Panc1 (cell line): ENCODE results near the gene CHKB.

Experiments used
- POLR2AphosphoS5 ChIP-seq: IDR thresholded peaks from 2 replicates; pipeline ENCODE4 v1.6.1; 2012; ENCODE audit warnings: mild to moderate bottlenecking, low read depth, low read length, moderate library complexity
- SIN3A ChIP-seq: IDR thresholded peaks from 2 replicates; pipeline ENCODE4 v1.6.1; 2012; ENCODE audit warnings: low read depth, mild to moderate bottlenecking, low read length, moderate library complexity, borderline replicate concordance; ENCODE audit not compliant: insufficient read depth
- TCF7L2 ChIP-seq: IDR thresholded peaks from 2 replicates; pipeline ENCODE4 v1.6.1; 2011; ENCODE audit warnings: mild to moderate bottlenecking, low read depth, low read length, inconsistent platforms
- TF ChIP-seq, protein P1 (sequence below): fragments of 450-650 bp; IDR thresholded peaks from 2 replicates; pipeline ENCODE4 v1.5.1; 2017; ENCODE audit warnings: mild to moderate bottlenecking
- TF ChIP-seq, protein P2 (sequence below), 2 experiments: IDR thresholded peaks; 2 replicates each; pipeline ENCODE4 v1.6.1; 2011 to 2012; ENCODE audit warnings: low read depth in 2 of 2, control low read depth in 1 of 2, low read length in 1 of 2, mild to moderate bottlenecking in 1 of 2, moderate library complexity in 1 of 2; ENCODE audit not compliant: insufficient read depth in 1 of 2

DNA sequence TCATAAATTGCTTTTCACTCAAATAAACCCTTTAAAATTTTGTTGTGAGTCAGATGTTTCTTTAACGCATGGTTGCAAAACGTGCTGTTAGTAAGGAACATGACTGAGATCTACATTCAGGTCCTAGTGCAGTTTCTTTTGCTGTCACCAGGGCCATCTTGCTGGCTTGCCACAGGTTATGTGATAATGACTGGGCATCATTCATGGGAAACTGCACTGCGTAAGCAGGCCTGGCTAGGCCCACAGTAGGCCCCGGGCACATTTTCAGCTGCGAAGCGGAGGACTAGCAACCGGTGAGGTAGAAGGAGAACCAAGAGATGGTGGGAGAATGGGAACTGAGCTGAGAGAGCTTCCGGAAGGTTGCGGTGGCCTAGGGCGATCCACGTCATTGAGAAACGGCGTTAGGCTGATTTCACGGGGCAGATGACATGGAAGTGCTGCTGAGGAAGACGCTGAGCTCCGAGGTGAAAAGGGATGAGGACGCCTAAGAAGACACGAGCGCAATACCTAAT is 40.2 kb downstream of the CHKB start:
- TF ChIP-seq, protein P1, sequence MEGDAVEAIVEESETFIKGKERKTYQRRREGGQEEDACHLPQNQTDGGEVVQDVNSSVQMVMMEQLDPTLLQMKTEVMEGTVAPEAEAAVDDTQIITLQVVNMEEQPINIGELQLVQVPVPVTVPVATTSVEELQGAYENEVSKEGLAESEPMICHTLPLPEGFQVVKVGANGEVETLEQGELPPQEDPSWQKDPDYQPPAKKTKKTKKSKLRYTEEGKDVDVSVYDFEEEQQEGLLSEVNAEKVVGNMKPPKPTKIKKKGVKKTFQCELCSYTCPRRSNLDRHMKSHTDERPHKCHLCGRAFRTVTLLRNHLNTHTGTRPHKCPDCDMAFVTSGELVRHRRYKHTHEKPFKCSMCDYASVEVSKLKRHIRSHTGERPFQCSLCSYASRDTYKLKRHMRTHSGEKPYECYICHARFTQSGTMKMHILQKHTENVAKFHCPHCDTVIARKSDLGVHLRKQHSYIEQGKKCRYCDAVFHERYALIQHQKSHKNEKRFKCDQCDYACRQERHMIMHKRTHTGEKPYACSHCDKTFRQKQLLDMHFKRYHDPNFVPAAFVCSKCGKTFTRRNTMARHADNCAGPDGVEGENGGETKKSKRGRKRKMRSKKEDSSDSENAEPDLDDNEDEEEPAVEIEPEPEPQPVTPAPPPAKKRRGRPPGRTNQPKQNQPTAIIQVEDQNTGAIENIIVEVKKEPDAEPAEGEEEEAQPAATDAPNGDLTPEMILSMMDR: no peak
- no peak for TF ChIP-seq POLR2AphosphoS5
- TF ChIP-seq, protein P2, sequence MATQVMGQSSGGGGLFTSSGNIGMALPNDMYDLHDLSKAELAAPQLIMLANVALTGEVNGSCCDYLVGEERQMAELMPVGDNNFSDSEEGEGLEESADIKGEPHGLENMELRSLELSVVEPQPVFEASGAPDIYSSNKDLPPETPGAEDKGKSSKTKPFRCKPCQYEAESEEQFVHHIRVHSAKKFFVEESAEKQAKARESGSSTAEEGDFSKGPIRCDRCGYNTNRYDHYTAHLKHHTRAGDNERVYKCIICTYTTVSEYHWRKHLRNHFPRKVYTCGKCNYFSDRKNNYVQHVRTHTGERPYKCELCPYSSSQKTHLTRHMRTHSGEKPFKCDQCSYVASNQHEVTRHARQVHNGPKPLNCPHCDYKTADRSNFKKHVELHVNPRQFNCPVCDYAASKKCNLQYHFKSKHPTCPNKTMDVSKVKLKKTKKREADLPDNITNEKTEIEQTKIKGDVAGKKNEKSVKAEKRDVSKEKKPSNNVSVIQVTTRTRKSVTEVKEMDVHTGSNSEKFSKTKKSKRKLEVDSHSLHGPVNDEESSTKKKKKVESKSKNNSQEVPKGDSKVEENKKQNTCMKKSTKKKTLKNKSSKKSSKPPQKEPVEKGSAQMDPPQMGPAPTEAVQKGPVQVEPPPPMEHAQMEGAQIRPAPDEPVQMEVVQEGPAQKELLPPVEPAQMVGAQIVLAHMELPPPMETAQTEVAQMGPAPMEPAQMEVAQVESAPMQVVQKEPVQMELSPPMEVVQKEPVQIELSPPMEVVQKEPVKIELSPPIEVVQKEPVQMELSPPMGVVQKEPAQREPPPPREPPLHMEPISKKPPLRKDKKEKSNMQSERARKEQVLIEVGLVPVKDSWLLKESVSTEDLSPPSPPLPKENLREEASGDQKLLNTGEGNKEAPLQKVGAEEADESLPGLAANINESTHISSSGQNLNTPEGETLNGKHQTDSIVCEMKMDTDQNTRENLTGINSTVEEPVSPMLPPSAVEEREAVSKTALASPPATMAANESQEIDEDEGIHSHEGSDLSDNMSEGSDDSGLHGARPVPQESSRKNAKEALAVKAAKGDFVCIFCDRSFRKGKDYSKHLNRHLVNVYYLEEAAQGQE (IDR thresholded peaks at IDR 0.05; ENCODE audit: insufficient read depth in 1 of 2, low read depth in 2 of 2, low read length in 1 of 2): no peak
- no peak for TF ChIP-seq TCF7L2
- no peak for TF ChIP-seq SIN3A
